Chondrocyte (in vitro differentiated cells): ENCODE results near the gene LHFPL3. TPM values are rescaled to one million over a fixed set of nuclear protein-coding genes. Genes with fewer than 3 reads are reported as not detected.

Source experiments
- DNase-seq: peaks from one replicate; pipeline ENCODE4 v3.0.0; 2021; ENCODE audit warnings: mixed read lengths, low spot score
- H3K27ac Mint-ChIP-seq: one replicate; pipeline ENCODE4 v1.8.0; 2021; ENCODE audit warnings: mild to moderate bottlenecking, moderate library complexity, mixed read lengths; ENCODE audit not compliant: unreplicated experiment
- H3K27me3 Mint-ChIP-seq: 2 replicates; pipeline ENCODE4 v1.8.0; 2021; ENCODE audit warnings: low read depth, mixed read lengths
- H3K36me3 Mint-ChIP-seq: 2 replicates; pipeline ENCODE4 v1.8.0; 2021; ENCODE audit warnings: low read depth, mixed read lengths
- H3K4me1 Mint-ChIP-seq: 2 replicates; pipeline ENCODE4 v1.8.0; 2021; ENCODE audit warnings: low read depth, mild to moderate bottlenecking, mixed read lengths
- H3K4me3 Mint-ChIP-seq: one replicate; pipeline ENCODE4 v1.8.0; 2021; ENCODE audit warnings: mild to moderate bottlenecking, moderate library complexity, mixed read lengths; ENCODE audit not compliant: unreplicated experiment
- H3K9me3 Mint-ChIP-seq: 2 replicates; pipeline ENCODE4 v1.8.0; 2021; ENCODE audit warnings: low read depth, mixed read lengths
- total RNA-seq: library from RNA; stranded (reverse); gene quantifications from 3 replicates; pipeline ENCODE4 v1.2.1, GENCODE V29; 2021
- TF ChIP-seq, protein P1 (sequence below): fragments of 200-600 bp; sonication (generic); IDR thresholded peaks from 2 replicates; pipeline ENCODE4 v1.5.0; 2021; ENCODE audit warnings: antibody characterized with exemption, mild to moderate bottlenecking, moderate library complexity

LHFPL3 gene
- total RNA-seq, 1 donor from 2014 or later: not detected

DNA sequence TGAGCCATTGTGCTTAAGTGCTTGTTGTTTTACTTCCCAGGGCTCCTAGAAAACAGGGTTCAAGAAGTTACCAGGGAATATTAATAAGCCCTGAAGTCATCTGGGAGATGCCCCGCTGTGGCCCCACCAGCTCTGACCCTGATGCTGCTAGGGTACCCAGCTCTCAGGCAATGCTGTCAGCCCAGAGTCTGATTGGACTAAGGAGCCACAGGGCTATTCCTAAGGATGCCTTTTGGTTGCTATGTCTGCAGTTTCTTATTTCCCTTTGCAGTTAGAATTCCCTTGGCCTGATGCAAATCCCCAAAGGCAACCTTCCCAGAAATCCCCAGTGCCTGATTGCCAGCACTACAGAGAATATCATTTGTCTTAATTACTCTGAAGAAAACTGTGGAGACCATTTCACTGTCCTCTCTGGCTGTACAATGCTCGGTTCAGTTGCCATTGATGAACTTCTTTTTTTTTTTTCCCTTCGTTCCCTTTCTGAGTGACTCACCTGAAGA, 448.9 kb downstream of the LHFPL3 start:
- no peaks in the 10 kb centered on the region for H3K9me3 Mint-ChIP-seq
- no peak overlapping the region for H3K27ac Mint-ChIP-seq
- no peak for DNase-seq
- H3K4me1 Mint-ChIP-seq: no peaks in the 10 kb centered on the region
- no peak overlapping the region for H3K4me3 Mint-ChIP-seq
- H3K27me3 Mint-ChIP-seq: no peaks in the 10 kb centered on the region
- TF ChIP-seq, protein P1, sequence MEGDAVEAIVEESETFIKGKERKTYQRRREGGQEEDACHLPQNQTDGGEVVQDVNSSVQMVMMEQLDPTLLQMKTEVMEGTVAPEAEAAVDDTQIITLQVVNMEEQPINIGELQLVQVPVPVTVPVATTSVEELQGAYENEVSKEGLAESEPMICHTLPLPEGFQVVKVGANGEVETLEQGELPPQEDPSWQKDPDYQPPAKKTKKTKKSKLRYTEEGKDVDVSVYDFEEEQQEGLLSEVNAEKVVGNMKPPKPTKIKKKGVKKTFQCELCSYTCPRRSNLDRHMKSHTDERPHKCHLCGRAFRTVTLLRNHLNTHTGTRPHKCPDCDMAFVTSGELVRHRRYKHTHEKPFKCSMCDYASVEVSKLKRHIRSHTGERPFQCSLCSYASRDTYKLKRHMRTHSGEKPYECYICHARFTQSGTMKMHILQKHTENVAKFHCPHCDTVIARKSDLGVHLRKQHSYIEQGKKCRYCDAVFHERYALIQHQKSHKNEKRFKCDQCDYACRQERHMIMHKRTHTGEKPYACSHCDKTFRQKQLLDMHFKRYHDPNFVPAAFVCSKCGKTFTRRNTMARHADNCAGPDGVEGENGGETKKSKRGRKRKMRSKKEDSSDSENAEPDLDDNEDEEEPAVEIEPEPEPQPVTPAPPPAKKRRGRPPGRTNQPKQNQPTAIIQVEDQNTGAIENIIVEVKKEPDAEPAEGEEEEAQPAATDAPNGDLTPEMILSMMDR: no peak
- no peaks in the 10 kb centered on the region for H3K36me3 Mint-ChIP-seq

DNA sequence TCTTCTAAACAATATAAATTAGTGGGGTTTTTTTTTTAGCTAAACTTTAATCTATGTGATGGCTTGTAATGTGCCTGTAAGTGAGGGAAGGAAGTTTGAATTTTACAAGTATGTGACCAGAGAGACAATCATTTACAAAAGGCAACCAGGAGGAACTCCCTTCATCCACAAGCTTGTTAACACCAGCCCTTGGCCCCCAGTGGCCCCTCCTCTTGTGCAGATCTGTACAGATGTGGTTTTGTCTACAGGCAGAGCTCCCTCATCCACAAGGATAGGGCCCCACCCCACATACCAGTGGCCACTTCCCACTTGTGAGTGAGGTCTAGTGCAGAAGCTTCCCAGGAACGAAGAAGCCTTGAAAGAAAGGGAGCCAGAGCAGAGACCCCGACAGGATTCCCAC, 451.5 kb downstream of the LHFPL3 start:
- Mint-ChIP-seq H3K4me3 (no peak overlapping the region), H3K4me1 (no peaks in the 10 kb centered on the region), H3K27ac (no peak overlapping the region), H3K9me3 (no peaks in the 10 kb centered on the region), H3K36me3 (no peaks in the 10 kb centered on the region), H3K27me3 (no peaks in the 10 kb centered on the region)
- TF ChIP-seq, protein P1: no peak
- no peak for DNase-seq

DNA sequence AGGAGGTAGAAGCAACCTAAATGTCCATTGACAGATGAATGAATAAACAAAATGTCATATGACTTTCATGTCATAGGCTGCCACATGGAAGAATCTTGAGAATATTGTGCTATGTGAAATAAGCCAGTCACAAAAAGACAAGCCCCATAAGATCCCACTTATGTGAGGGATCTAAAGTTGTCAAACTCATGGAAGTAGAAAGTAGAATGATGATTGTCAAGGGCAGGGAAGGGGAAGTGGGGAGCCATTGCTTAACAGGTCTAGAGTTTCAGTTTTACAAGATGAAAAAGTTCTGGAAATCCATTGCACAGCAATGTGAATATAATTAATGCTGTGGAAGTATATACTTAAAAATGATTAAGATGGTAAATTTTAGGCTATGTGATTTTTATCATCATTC, 456.3 kb downstream of the LHFPL3 start:
- no peak for DNase-seq
- TF ChIP-seq, protein P1: no peak
- Mint-ChIP-seq H3K27me3 (peaks cover 11% of the 10 kb centered on the region), H3K27ac (no peak overlapping the region), H3K4me3 (no peak overlapping the region), H3K36me3 (no peaks in the 10 kb centered on the region), H3K9me3 (no peaks in the 10 kb centered on the region), H3K4me1 (no peaks in the 10 kb centered on the region)

DNA sequence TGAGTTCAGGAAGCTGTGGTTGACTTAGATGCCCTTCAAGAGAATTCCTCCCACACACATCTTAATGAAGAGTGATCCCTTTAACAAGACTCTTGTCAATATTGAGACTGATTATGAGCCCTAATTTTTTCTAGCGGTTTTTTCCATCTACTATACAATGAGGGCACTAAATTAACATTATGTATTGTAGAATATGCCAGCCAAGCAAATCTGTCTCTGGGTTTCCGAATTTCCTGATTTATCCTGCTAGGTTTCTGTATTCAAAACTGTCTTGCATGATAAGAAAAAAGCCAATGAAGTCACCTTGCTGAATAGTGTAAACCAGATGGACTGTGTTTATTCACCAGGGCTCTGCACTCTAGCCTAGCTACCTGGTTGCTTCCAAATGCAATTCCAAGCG, 461.4 kb downstream of the LHFPL3 start:
- Mint-ChIP-seq H3K4me1 (no peaks in the 10 kb centered on the region), H3K4me3 (no peak overlapping the region)
- DNase-seq: no peak

DNA sequence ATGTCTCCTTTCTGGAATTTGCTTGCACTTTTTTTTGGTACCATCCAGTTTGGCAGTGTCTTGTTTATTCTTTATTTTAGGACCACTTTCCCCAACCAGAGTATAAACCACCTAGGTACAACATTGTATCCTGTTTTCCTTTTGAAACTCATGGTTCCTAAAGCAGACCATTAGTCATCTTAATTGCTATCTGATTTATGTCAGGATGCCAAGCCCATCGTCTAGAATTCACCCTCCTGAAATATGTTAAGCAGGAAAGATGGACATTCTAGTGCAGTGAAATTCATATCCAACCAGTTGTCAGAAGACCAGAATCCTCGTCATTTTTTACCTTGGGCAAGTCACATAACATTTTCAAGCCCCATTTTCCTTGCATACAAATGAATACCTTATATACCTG, 462.0 kb downstream of the LHFPL3 start:
- DNase-seq: no peak
- Mint-ChIP-seq H3K27ac (no peak overlapping the region), H3K27me3 (peaks cover 18% of the 10 kb centered on the region), H3K4me3 (no peak overlapping the region), H3K36me3 (no peaks in the 10 kb centered on the region), H3K9me3 (no peaks in the 10 kb centered on the region), H3K4me1 (no peaks in the 10 kb centered on the region)
- TF ChIP-seq, protein P1: no peak

More for the DNA sequence above, 461.4 kb downstream of the LHFPL3 start:
- no peaks in the 10 kb centered on the region for H3K9me3 Mint-ChIP-seq
- TF ChIP-seq, protein P1: no peak
- H3K27ac Mint-ChIP-seq: no peak overlapping the region
- H3K36me3 Mint-ChIP-seq: no peaks in the 10 kb centered on the region
- H3K27me3 Mint-ChIP-seq: peaks cover 19% of the 10 kb centered on the region
